ENCODE measurements around the gene KLF5.

DNA sequence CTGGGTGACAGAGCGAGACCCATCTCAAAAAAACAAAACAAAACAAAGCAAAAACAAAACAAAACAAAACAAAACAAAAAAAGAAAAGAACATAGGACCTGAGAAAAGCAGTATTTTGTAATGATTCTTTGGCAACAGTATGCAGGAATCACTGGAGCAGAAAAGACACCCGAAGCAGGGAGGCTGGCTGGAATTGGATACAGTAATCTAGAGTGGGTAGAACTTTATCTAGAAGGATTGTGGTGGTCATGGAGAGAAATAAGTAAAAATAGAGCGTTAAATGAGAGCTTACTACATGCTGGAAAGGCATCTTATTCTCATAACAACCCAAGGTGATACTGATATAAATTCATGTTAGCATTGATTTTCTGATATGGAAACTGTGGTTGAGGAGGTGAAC, 51.2 kb downstream of the KLF5 start:
- TF ChIP-seq EZH2 (IDR thresholded peaks at IDR 0.05), result no peak
- TF ChIP-seq, protein P1, sequence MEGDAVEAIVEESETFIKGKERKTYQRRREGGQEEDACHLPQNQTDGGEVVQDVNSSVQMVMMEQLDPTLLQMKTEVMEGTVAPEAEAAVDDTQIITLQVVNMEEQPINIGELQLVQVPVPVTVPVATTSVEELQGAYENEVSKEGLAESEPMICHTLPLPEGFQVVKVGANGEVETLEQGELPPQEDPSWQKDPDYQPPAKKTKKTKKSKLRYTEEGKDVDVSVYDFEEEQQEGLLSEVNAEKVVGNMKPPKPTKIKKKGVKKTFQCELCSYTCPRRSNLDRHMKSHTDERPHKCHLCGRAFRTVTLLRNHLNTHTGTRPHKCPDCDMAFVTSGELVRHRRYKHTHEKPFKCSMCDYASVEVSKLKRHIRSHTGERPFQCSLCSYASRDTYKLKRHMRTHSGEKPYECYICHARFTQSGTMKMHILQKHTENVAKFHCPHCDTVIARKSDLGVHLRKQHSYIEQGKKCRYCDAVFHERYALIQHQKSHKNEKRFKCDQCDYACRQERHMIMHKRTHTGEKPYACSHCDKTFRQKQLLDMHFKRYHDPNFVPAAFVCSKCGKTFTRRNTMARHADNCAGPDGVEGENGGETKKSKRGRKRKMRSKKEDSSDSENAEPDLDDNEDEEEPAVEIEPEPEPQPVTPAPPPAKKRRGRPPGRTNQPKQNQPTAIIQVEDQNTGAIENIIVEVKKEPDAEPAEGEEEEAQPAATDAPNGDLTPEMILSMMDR (IDR thresholded peaks at IDR 0.05), result no peak
